Liver (tissue), 9 donors: ENCODE data around the gene USP49. TPM values are rescaled to one million over a fixed set of nuclear protein-coding genes. Genes with fewer than 3 reads are reported as not detected.

Experiments used
- DNase-seq: peaks from one replicate; pipeline ENCODE4 v3.0.0-alpha.2; 2017; ENCODE audit warnings: low spot score
- H3K27ac ChIP-seq, 2 donors: one replicate each; pipeline ENCODE4 v1.7.0; 2013; ENCODE audit warnings: inconsistent platforms in 2 of 2, low read length in 2 of 2, control low read depth in 1 of 2, low read depth in 1 of 2, mild to moderate bottlenecking in 1 of 2
- H3K27me3 ChIP-seq, 4 donors: one replicate each; pipeline versions ENCODE4 v1.6.1 to v1.7.0; 2013; ENCODE audit warnings: low read length in 3 of 4, inconsistent platforms in 1 of 4, mild to moderate bottlenecking in 1 of 4, moderate library complexity in 1 of 4; ENCODE audit not compliant: control insufficient read depth in 4 of 4, insufficient read depth in 4 of 4
- H3K36me3 ChIP-seq, 4 donors: one replicate each; pipeline versions ENCODE4 v1.6.1 to v1.7.0; 2013; ENCODE audit warnings: low read length in 3 of 4, mild to moderate bottlenecking in 3 of 4, low read depth in 1 of 4, moderate library complexity in 1 of 4; ENCODE audit not compliant: control insufficient read depth in 4 of 4, insufficient read depth in 3 of 4
- H3K4me1 ChIP-seq, 4 donors: one replicate each; pipeline versions ENCODE4 v1.6.1 to v1.7.0; 2013; ENCODE audit warnings: low read length in 3 of 4, mild to moderate bottlenecking in 3 of 4, moderate library complexity in 1 of 4; ENCODE audit not compliant: control insufficient read depth in 4 of 4, insufficient read depth in 4 of 4
- H3K4me3 ChIP-seq, 3 donors: one replicate each; pipeline versions ENCODE4 v1.6.1 to v1.7.0; 2013; ENCODE audit warnings: low read length in 3 of 3, control low read depth in 1 of 3, low read depth in 1 of 3, mild to moderate bottlenecking in 1 of 3
- H3K9ac ChIP-seq, 2 donors: one replicate each; pipeline ENCODE4 v1.7.0; 2013; ENCODE audit warnings: low read length in 2 of 2, mild to moderate bottlenecking in 2 of 2, moderate library complexity in 2 of 2, control low read depth in 1 of 2, low read depth in 1 of 2
- H3K9me3 ChIP-seq, 4 donors: one replicate each; pipeline versions ENCODE4 v1.6.1 to v1.7.0; 2013; ENCODE audit warnings: low read length in 3 of 4; ENCODE audit not compliant: control insufficient read depth in 4 of 4
- EGR1 ChIP-seq, 2 donors: IDR thresholded peaks; 2 replicates each; pipeline ENCODE4 v1.6.1; 2016 to 2018; ENCODE audit warnings: antibody characterized with exemption in 2 of 2, low read depth in 2 of 2
- FOXA1 ChIP-seq: IDR thresholded peaks from 2 replicates; pipeline ENCODE4 v1.6.1; 2016; ENCODE audit warnings: antibody characterized with exemption
- FOXA2 ChIP-seq: IDR thresholded peaks from 2 replicates; pipeline ENCODE4 v1.6.1; 2016; ENCODE audit warnings: antibody characterized with exemption
- GABPA ChIP-seq, 2 donors: IDR thresholded peaks in 1 of 2; conservative IDR thresholded peaks in 1 of 2; 2 replicates each; pipeline ENCODE4 v1.6.1; 2016; ENCODE audit warnings: antibody characterized with exemption in 2 of 2, mild to moderate bottlenecking in 1 of 2, moderate library complexity in 1 of 2
- HNF4A ChIP-seq, 2 donors: conservative IDR thresholded peaks; 2 replicates each; pipeline ENCODE4 v1.6.1; 2016; ENCODE audit warnings: antibody characterized with exemption in 2 of 2, mild to moderate bottlenecking in 2 of 2
- HNF4G ChIP-seq: IDR thresholded peaks from 2 replicates; pipeline ENCODE4 v1.6.1; 2016; ENCODE audit warnings: antibody characterized with exemption
- JUND ChIP-seq, 2 donors: IDR thresholded peaks; 2 replicates each; pipeline ENCODE4 v1.6.1; 2016; ENCODE audit warnings: antibody characterized with exemption in 2 of 2
- NR2F2 ChIP-seq: IDR thresholded peaks from 2 replicates; pipeline ENCODE4 v1.6.1; 2016; ENCODE audit warnings: antibody characterized with exemption
- RAD21 ChIP-seq, 2 donors: IDR thresholded peaks; 2 replicates each; pipeline ENCODE4 v1.6.1; 2016; ENCODE audit warnings: antibody characterized with exemption in 2 of 2, mild to moderate bottlenecking in 2 of 2
- RXRA ChIP-seq, 2 donors: IDR thresholded peaks; 2 replicates each; pipeline ENCODE4 v1.6.1; 2017 to 2018; ENCODE audit warnings: antibody characterized with exemption in 2 of 2, mild to moderate bottlenecking in 1 of 2
- SP1 ChIP-seq: IDR thresholded peaks from 2 replicates; pipeline ENCODE4 v1.6.1; 2018; ENCODE audit warnings: antibody characterized with exemption, mild to moderate bottlenecking
- TAF1 ChIP-seq: conservative IDR thresholded peaks from 2 replicates; pipeline ENCODE4 v1.6.1; 2016; ENCODE audit warnings: antibody characterized with exemption, mild to moderate bottlenecking
- YY1 ChIP-seq: IDR thresholded peaks from 2 replicates; pipeline ENCODE4 v1.6.1; 2016; ENCODE audit warnings: antibody characterized with exemption, mild to moderate bottlenecking
- WGBS: extraction: QIAGEN DNeasy Blood & Tissue Kit; methylation state at CpG from one replicate; pipeline ENCODE4 v1.1.7; 2013; 5-methylcytosine and 5-hydroxymethylcytosine counted together
- polyA plus RNA-seq, 2 donors: library from polyadenylated mRNA; stranded (reverse) in 1 of 2; unstranded in 1 of 2; fragments of 200-250 nt in 1 of 2; fragments of >200 nt in 1 of 2; fragmentation: Nextera tagmentation in 1 of 2; extraction: Ambion mirVana in 1 of 2; gene quantifications; one replicate each; pipeline versions ENCODE4 v1.2.1 to v1.2.3, GENCODE V29; 2013 to 2015
- total RNA-seq, 2 donors: library from RNA; depleted of rRNA; stranded (reverse); fragments of >200 nt; gene quantifications; one replicate each; pipeline ENCODE4 v1.2.3, GENCODE V29; 2014
- TF ChIP-seq, protein P1 (sequence below): fragments of 150-350 bp; IDR thresholded peaks from 2 replicates; pipeline ENCODE4 v1.5.1; 2017; ENCODE audit warnings: improper control_type of control experiment, low read depth, low read length; ENCODE audit not compliant: missing input control
- TF ChIP-seq, protein P2 (sequence below): IDR thresholded peaks from 2 replicates; pipeline ENCODE4 v1.6.1; 2016; ENCODE audit warnings: antibody characterized with exemption
- TF ChIP-seq, protein P3 (sequence below): IDR thresholded peaks from 2 replicates; pipeline ENCODE4 v1.6.1; 2016; ENCODE audit warnings: antibody characterized with exemption
- TF ChIP-seq, protein P4 (sequence below): IDR thresholded peaks from 2 replicates; pipeline ENCODE4 v1.6.1; 2016; ENCODE audit warnings: antibody characterized with exemption
- TF ChIP-seq, protein P5 (sequence below): IDR thresholded peaks from 2 replicates; pipeline ENCODE4 v1.6.1; 2016; ENCODE audit warnings: antibody characterized with exemption, mild to moderate bottlenecking
- donor health status: healthy.
- donor health status: healthy.
- donor health status: healthy.
- donor health status: healthy.
- donor health status: healthy.

USP49 gene
- total and polyA plus RNA-seq, 4 donors: 0.33 to 3.4 (median 1.1) TPM

DNA sequence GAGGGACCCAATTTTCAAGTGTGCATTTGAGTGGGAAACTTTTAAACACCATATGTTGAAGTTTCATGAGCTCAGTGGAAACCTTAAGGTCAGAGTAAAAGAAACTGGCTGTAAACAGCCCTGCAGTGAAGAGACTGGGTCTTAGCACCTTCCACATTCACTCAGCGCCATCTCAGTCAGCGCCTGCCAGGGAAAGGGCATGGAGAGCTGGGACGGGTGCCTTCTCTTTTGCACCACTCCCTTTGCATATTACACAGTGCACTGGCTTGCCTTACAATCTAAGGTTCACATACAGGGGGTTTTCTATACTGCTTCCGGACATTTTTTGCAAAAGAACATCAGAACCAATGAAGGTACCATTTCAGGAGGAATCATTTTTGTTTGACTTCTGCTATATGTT is 103.2 kb downstream of the USP49 start:
- peaks cover 1 to 35% (median 24%) of the 10 kb centered on the region in 4 donors for H3K36me3 ChIP-seq
- H3K9ac ChIP-seq: no peak overlapping the region
- DNase-seq: no peak
- no peak overlapping the region for H3K27ac ChIP-seq
- H3K9me3 ChIP-seq: no peaks in the 10 kb centered on the region
- H3K27me3 ChIP-seq: no peaks in the 10 kb centered on the region
- TF ChIP-seq, protein P1, sequence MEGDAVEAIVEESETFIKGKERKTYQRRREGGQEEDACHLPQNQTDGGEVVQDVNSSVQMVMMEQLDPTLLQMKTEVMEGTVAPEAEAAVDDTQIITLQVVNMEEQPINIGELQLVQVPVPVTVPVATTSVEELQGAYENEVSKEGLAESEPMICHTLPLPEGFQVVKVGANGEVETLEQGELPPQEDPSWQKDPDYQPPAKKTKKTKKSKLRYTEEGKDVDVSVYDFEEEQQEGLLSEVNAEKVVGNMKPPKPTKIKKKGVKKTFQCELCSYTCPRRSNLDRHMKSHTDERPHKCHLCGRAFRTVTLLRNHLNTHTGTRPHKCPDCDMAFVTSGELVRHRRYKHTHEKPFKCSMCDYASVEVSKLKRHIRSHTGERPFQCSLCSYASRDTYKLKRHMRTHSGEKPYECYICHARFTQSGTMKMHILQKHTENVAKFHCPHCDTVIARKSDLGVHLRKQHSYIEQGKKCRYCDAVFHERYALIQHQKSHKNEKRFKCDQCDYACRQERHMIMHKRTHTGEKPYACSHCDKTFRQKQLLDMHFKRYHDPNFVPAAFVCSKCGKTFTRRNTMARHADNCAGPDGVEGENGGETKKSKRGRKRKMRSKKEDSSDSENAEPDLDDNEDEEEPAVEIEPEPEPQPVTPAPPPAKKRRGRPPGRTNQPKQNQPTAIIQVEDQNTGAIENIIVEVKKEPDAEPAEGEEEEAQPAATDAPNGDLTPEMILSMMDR: no peak
- TF ChIP-seq HNF4A (conservative IDR thresholded peaks at IDR 0.05): no peak
- no peak for TF ChIP-seq NR2F2
- no peak for TF ChIP-seq FOXA2
- no peak for TF ChIP-seq RAD21 (IDR thresholded peaks at IDR 0.05)
- TF ChIP-seq, protein P2, sequence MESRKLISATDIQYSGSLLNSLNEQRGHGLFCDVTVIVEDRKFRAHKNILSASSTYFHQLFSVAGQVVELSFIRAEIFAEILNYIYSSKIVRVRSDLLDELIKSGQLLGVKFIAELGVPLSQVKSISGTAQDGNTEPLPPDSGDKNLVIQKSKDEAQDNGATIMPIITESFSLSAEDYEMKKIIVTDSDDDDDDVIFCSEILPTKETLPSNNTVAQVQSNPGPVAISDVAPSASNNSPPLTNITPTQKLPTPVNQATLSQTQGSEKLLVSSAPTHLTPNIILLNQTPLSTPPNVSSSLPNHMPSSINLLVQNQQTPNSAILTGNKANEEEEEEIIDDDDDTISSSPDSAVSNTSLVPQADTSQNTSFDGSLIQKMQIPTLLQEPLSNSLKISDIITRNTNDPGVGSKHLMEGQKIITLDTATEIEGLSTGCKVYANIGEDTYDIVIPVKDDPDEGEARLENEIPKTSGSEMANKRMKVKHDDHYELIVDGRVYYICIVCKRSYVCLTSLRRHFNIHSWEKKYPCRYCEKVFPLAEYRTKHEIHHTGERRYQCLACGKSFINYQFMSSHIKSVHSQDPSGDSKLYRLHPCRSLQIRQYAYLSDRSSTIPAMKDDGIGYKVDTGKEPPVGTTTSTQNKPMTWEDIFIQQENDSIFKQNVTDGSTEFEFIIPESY: no peak
- TF ChIP-seq, protein P3, sequence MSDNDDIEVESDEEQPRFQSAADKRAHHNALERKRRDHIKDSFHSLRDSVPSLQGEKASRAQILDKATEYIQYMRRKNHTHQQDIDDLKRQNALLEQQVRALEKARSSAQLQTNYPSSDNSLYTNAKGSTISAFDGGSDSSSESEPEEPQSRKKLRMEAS: no peak
- no peak for TF ChIP-seq EGR1 (IDR thresholded peaks at IDR 0.05; ENCODE audit: low read depth in 2 of 2)
- no peak for TF ChIP-seq YY1
- no peak for TF ChIP-seq RXRA (IDR thresholded peaks at IDR 0.05)
- TF ChIP-seq TAF1: no peak
- no peak for TF ChIP-seq HNF4G
- TF ChIP-seq, protein P4, sequence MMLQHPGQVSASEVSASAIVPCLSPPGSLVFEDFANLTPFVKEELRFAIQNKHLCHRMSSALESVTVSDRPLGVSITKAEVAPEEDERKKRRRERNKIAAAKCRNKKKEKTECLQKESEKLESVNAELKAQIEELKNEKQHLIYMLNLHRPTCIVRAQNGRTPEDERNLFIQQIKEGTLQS: no peak
- no peak for TF ChIP-seq GABPA (IDR thresholded peaks at IDR 0.05 in 1 of 2, conservative IDR thresholded peaks at IDR 0.05 in 1 of 2)
- no peak for TF ChIP-seq JUND (IDR thresholded peaks at IDR 0.05)
- no peak for TF ChIP-seq SP1
- TF ChIP-seq, protein P5, sequence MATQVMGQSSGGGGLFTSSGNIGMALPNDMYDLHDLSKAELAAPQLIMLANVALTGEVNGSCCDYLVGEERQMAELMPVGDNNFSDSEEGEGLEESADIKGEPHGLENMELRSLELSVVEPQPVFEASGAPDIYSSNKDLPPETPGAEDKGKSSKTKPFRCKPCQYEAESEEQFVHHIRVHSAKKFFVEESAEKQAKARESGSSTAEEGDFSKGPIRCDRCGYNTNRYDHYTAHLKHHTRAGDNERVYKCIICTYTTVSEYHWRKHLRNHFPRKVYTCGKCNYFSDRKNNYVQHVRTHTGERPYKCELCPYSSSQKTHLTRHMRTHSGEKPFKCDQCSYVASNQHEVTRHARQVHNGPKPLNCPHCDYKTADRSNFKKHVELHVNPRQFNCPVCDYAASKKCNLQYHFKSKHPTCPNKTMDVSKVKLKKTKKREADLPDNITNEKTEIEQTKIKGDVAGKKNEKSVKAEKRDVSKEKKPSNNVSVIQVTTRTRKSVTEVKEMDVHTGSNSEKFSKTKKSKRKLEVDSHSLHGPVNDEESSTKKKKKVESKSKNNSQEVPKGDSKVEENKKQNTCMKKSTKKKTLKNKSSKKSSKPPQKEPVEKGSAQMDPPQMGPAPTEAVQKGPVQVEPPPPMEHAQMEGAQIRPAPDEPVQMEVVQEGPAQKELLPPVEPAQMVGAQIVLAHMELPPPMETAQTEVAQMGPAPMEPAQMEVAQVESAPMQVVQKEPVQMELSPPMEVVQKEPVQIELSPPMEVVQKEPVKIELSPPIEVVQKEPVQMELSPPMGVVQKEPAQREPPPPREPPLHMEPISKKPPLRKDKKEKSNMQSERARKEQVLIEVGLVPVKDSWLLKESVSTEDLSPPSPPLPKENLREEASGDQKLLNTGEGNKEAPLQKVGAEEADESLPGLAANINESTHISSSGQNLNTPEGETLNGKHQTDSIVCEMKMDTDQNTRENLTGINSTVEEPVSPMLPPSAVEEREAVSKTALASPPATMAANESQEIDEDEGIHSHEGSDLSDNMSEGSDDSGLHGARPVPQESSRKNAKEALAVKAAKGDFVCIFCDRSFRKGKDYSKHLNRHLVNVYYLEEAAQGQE: no peak
- no peak for TF ChIP-seq FOXA1
- 91% methylated on average over 4 of the region's 4 CpGs for WGBS
- H3K4me1 ChIP-seq: peaks cover 5 to 11% (median 9%) of the 10 kb centered on the region in 4 donors
- no peak overlapping the region for H3K4me3 ChIP-seq
